Gastrocnemius medialis (tissue), 4 donors: ENCODE measurements around the gene TUBG2. TPM values are rescaled to one million over a fixed set of nuclear protein-coding genes. Genes with fewer than 3 reads are reported as not detected.

Experiments used
- ATAC-seq, 2 donors: fragments of 150-250 bp; one replicate each; pipeline ENCODE4 v1.9.1; 2016
- DNase-seq, 2 donors: peaks; one replicate each; pipeline ENCODE4 v3.0.0-alpha.2; 2019
- H3K27ac ChIP-seq, 4 donors: fragments of 200-600 bp; sonication (generic); 1 replicate in 1 of 4; 2 replicates in 3 of 4; pipeline ENCODE4 v1.5.1; 2016 to 2018; ENCODE audit warnings: mild to moderate bottlenecking in 2 of 4, moderate library complexity in 1 of 4
- H3K27me3 ChIP-seq, 3 donors: fragments of 200-600 bp; sonication (generic) in 2 of 3; 1 replicate in 1 of 3; 2 replicates in 2 of 3; pipeline versions ENCODE4 v1.5.1 to v1.6.0; 2016 to 2019; ENCODE audit warnings: mild to moderate bottlenecking in 1 of 3, moderate library complexity in 1 of 3
- H3K36me3 ChIP-seq, 2 donors: fragments of 200-600 bp; sonication (generic) in 1 of 2; one replicate each; pipeline ENCODE4 v1.5.1; 2017 to 2018
- H3K4me1 ChIP-seq, 2 donors: fragments of 200-600 bp; sonication (generic) in 1 of 2; one replicate each; pipeline ENCODE4 v1.5.1; 2016 to 2017; ENCODE audit warnings: mild to moderate bottlenecking in 2 of 2
- H3K4me3 ChIP-seq, 4 donors: fragments of 200-600 bp; sonication (generic) in 3 of 4; 1 replicate in 1 of 4; 2 replicates in 3 of 4; pipeline ENCODE4 v1.5.1; 2016 to 2019; ENCODE audit warnings: mild to moderate bottlenecking in 2 of 4
- H3K9me3 ChIP-seq, 3 donors: fragments of 200-600 bp; sonication (generic) in 2 of 3; 1 replicate in 1 of 3; 2 replicates in 2 of 3; pipeline ENCODE4 v1.5.1; 2016 to 2019
- POLR2A ChIP-seq, 2 donors: fragments of 450-650 bp; IDR thresholded peaks; one replicate each; pipeline ENCODE4 v1.6.1; 2017; ENCODE audit warnings: antibody characterized with exemption in 2 of 2, mild to moderate bottlenecking in 2 of 2, moderate library complexity in 2 of 2
- in situ Hi-C, 4 donors: fragments of 200-750 bp; cut with MboI; loops; one replicate each; pipeline versions ENCODE4 v1.15.0 to v1.8.0; 2017; ENCODE audit warnings: low sequenced_read_pairs in 4 of 4
- intact Hi-C: fragments of 100-400 bp; cut with DNase I; formaldehyde crosslinking; loops from one replicate; pipeline ENCODE4 v1.15.1; 2023; ENCODE audit warnings: low total_unique reads
- total RNA-seq, 4 donors: library from RNA; depleted of rRNA; stranded (reverse); fragments of >200 nt; gene quantifications; one replicate each; pipeline versions ENCODE4 v1.1.0 to v1.2.3, GENCODE V29; 2016
- TF ChIP-seq, protein P1 (sequence below), 5 experiments: fragments of 450-650 bp in 3 of 5; fragments of 200-600 bp in 2 of 5; sonication (generic) in 2 of 5; IDR thresholded peaks in 4 of 5; conservative IDR thresholded peaks in 1 of 5; 1 replicate in 4 of 5; 2 replicates in 1 of 5; pipeline ENCODE4 v1.5.1; 2016 to 2019; ENCODE audit warnings: antibody characterized with exemption in 5 of 5, mild to moderate bottlenecking in 3 of 5, moderate library complexity in 3 of 5

TUBG2 gene
- total RNA-seq, 4 donors from 2014 or later = 3.9 to 5.2 (median 4.2) TPM

DNA sequence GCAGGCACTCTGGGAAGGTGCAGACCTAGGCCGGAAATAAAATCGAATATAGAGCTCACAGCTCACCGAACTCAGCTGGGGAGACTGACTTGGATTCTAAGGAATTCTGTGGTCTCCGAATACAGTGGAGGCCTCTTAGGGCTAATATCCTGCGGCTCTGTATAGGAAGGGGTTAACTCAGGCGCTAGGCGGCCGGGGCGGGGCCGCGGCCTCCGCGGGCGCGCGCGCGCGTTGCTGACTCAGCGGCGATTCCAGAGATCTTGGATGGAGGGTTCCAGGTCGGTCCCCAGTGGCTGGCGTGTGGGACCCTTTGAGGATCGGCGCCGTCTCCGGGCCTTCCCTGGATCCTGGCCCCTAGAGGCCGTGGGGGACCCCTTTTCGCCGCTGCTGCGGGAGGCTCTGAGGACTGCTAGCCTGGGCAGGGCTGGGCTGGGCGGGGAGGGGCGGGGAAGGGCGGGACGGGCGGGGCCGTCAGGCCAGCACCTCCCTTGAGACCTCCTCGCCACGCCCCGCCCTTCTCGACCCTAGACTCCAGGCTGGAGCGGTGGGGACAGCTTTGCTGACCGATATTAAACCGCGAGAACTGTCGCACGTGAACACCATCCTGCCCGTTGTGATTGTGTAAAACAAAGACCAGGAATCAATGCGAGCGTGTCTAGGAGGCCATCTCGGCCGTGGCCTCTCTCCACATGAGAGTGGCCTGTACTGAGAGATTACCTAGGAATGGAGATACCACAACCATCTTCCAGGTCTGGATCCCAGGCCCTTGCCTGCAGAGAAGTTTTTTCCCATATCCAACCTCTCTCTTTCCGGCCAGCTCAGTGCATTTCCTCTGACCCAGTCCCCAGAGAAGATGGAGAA is 19.1 kb downstream of the TUBG2 start:
- in situ Hi-C loops (loop anchor here in 3 of 4 donors (10.0 to 25.0 kb wide), 2 partner anchors 63 to 91 kb away; partner anchors contain the start of gene PSMC3IP (in 2 of the 3)), intact Hi-C loops (loop anchor here (2.0 kb wide), 2 partner anchors 17 to 59 kb away; no protein-coding TSS in a partner anchor)

DNA sequence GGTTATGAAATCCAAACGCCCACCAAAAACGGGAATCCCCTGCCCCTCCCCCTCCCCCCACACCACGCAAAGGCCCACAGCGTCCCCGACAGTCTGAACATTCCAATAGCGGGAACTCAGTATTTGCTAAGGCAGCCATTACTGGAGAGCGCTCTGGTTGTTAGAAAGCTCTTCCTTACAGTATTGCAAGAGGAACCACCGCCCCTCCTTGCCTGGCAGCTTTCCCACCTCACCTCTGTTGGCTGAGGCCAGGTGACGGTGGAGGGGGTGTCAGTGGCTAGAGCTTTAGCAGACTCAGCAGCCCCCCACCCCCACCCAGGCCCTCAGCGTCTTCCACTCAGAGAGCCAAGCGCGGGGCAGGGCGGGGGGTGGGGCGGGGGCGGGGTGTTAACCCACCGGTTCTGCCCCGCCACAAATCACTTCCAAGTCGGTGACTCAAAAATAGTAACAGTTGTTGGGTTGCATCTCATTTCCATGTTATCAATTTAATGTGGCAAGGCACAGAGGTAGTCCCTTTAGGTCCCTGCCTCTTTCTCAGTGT is 19.9 kb downstream of the TUBG2 start:
- in situ Hi-C loops (loop anchor here in 3 of 4 donors (10.0 to 25.0 kb wide), 2 partner anchors 64 to 92 kb away; partner anchors contain the start of gene PSMC3IP (in 2 of the 3)), intact Hi-C loops (loop anchor here (1.0 to 2.0 kb wide), 3 partner anchors 18 to 101 kb away; partner anchors contain the start of genes RETREG3 and TUBG1)
- H3K27ac ChIP-seq = peak overlapping the region; percentile 93 to 99 (median 96)
- H3K9me3 ChIP-seq = no peaks in the 10 kb centered on the region
- H3K4me3 ChIP-seq = peak overlapping the region; percentile 70 to 97 (median 75)
- DNase-seq = peak in 1 of 2 donors; percentile 61
- ATAC-seq = no peak
- peaks cover 60 to 73% of the 10 kb centered on the region in 2 donors for H3K4me1 ChIP-seq
- TF ChIP-seq, protein P1, sequence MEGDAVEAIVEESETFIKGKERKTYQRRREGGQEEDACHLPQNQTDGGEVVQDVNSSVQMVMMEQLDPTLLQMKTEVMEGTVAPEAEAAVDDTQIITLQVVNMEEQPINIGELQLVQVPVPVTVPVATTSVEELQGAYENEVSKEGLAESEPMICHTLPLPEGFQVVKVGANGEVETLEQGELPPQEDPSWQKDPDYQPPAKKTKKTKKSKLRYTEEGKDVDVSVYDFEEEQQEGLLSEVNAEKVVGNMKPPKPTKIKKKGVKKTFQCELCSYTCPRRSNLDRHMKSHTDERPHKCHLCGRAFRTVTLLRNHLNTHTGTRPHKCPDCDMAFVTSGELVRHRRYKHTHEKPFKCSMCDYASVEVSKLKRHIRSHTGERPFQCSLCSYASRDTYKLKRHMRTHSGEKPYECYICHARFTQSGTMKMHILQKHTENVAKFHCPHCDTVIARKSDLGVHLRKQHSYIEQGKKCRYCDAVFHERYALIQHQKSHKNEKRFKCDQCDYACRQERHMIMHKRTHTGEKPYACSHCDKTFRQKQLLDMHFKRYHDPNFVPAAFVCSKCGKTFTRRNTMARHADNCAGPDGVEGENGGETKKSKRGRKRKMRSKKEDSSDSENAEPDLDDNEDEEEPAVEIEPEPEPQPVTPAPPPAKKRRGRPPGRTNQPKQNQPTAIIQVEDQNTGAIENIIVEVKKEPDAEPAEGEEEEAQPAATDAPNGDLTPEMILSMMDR (IDR thresholded peaks at IDR 0.05 in 4 of 5, conservative IDR thresholded peaks at IDR 0.05 in 1 of 5) = no peak
- no peak for TF ChIP-seq POLR2A (IDR thresholded peaks at IDR 0.05)
- no peaks in the 10 kb centered on the region for H3K36me3 ChIP-seq
- H3K27me3 ChIP-seq = no peaks in the 10 kb centered on the region

More for the DNA sequence above, 19.1 kb downstream of the TUBG2 start:
- Histone ChIP-seq H3K36me3 (peaks cover 0 to 2% of the 10 kb centered on the region in 2 donors), H3K27ac (peak overlapping the region; percentile 93 to 99 (median 96)), H3K4me1 (peaks cover 62 to 74% of the 10 kb centered on the region in 2 donors), H3K4me3 (peak overlapping the region; percentile 70 to 97 (median 75)), H3K27me3 (no peaks in the 10 kb centered on the region), H3K9me3 (no peaks in the 10 kb centered on the region)
- peak; percentile 42 to 51 for ATAC-seq
- DNase-seq = peak; percentile 82 to 90
- TF ChIP-seq, protein P1 (IDR thresholded peaks at IDR 0.05 in 4 of 5, conservative IDR thresholded peaks at IDR 0.05 in 1 of 5) = no peak
- peak in 1 of 2 donors; percentile 56 for TF ChIP-seq POLR2A (IDR thresholded peaks at IDR 0.05)

DNA sequence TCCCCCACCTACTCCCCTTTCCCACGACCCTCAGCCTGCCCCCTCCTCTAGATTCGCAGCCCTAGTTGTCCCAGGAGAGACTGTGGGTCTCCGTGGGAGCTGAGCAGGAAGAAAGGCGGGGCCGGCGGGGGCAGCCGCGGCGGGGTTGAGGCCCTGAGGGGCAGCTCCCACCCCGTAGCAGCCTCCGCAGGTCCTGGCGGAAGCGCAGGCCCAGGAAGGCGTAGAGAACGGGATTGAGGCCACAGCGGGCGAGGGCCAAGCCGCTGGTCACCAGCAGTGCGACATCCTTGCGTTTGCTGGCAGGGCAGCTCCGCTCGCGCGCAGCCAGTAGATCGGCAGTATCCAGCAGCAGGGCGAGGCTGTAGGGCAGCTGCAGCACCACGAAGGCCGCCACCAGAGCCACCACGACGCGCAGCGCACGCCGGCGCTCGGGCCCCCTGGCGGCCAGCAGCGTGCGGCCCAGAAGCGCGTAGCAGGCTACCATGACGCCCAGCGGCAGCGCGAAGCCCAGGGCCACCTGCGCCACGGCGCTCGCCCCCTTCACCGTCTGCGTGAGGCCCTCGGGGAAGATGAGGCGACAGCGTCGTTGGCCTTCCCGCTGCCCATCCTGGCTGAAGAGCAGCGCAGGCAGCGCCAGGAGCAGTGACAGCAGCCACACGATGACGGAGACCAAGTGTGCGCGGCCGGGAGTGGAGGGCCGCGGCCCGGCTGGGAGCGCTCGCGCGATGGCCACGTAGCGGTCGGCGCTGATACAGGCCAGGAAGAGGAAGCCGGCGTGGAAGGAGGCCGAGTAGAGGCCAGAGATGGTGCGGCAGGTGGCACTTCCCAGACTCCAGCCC is 20.6 kb downstream of the TUBG2 start:
- H3K4me1 ChIP-seq = peaks cover 59 to 66% of the 10 kb centered on the region in 2 donors

More for the DNA sequence above, 20.6 kb downstream of the TUBG2 start:
- intact Hi-C loops = loop anchor here (1.0 to 2.0 kb wide), 3 partner anchors 19 to 101 kb away; partner anchors contain the start of genes RETREG3 and TUBG1
- no peaks in the 10 kb centered on the region for H3K27me3 ChIP-seq
- H3K4me3 ChIP-seq = peak overlapping the region; percentile 70 to 97 (median 75)
- no peaks in the 10 kb centered on the region for H3K36me3 ChIP-seq
- ATAC-seq (peak; percentile 22 to 27), DNase-seq (peak; percentile 66 to 83)
- no peaks in the 10 kb centered on the region for H3K9me3 ChIP-seq
- in situ Hi-C loops = loop anchor here (5.0 to 25.0 kb wide), 4 partner anchors 65 to 102 kb away; partner anchors contain the start of gene PSMC3IP (in 3 of the 4)
- H3K27ac ChIP-seq = peak overlapping the region; percentile 93 to 99 (median 96)
- TF ChIP-seq POLR2A (IDR thresholded peaks at IDR 0.05) = no peak
- TF ChIP-seq, protein P1 (IDR thresholded peaks at IDR 0.05 in 4 of 5, conservative IDR thresholded peaks at IDR 0.05 in 1 of 5) = peak; percentile 85 to 98 (median 97)
